VCaP (cell line): Measurements from ENCODE around the gene KIF1A.

Experiments
- H3K27ac ChIP-seq: fragments of 450-650 bp; 2 replicates; pipeline ENCODE4 v1.5.1; 2017
- TF ChIP-seq, protein P1 (sequence below): fragments of 450-650 bp; conservative IDR thresholded peaks from 2 replicates; pipeline ENCODE4 v1.5.1; 2017; ENCODE audit warnings: mild to moderate bottlenecking, moderate library complexity

The KIF1A gene

DNA sequence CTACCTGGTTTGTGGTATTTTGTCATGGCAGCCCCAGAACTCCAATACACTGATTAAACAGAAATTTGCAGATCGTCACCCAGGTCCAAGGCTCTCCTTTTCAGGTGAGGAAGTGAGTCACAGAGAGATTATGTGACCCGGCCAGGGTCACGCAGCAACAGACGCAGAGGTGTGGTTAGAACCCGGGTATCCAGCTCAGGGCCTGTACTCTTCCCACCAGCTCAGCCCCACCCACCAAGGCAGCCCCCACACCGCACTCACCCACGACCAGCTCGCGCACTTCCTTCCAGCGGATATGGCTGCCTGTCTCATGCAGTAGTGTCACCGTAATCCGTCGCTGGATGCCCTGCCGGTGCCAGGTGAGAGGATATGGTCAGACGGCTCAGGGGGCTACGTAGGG, 80.2 kb downstream of the KIF1A start:
- TF ChIP-seq, protein P1, sequence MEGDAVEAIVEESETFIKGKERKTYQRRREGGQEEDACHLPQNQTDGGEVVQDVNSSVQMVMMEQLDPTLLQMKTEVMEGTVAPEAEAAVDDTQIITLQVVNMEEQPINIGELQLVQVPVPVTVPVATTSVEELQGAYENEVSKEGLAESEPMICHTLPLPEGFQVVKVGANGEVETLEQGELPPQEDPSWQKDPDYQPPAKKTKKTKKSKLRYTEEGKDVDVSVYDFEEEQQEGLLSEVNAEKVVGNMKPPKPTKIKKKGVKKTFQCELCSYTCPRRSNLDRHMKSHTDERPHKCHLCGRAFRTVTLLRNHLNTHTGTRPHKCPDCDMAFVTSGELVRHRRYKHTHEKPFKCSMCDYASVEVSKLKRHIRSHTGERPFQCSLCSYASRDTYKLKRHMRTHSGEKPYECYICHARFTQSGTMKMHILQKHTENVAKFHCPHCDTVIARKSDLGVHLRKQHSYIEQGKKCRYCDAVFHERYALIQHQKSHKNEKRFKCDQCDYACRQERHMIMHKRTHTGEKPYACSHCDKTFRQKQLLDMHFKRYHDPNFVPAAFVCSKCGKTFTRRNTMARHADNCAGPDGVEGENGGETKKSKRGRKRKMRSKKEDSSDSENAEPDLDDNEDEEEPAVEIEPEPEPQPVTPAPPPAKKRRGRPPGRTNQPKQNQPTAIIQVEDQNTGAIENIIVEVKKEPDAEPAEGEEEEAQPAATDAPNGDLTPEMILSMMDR: no peak
- H3K27ac ChIP-seq: no peak overlapping the region

DNA sequence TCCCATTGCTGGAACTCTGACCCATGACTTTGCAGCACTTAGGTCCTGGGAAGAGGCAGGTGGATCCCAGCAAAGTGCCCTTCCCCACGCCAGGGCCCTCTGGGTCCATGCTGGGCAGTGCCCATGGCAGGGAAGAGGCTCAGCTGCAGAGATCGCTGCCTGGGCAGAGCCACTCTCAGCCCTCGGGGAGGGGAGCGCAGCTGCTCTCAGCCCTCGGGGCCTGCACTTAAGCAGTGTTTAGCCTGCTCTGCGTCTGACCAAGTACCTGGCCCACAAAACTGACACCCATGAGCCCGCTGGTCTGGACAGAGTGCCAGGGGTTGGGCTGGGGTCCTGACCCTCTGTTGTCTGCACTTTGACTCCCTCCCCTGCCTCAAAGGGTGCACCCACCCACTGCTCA, 82.1 kb downstream of the KIF1A start:
- TF ChIP-seq, protein P1: no peak
- no peak overlapping the region for H3K27ac ChIP-seq

DNA sequence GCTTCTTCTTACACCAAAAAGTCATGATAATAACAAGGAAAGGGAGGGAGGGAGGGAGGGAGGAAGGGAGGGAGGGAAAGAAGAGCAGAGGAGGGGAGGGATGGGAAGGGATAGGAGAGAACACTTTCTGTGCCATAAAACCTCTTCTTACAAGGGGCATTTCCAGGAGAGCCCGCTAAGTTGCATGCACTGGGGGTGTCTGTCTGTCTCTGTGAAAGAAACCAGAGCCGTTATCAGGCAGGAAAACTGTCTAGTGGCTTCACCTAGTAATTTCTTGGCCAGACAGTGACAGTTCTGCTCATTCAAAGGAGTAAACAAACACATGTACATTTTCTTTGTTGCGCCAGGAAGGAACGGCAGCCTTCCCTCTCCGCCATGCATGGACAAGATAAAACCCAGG, 82.5 kb downstream of the KIF1A start:
- TF ChIP-seq, protein P1: no peak
- no peak overlapping the region for H3K27ac ChIP-seq

DNA sequence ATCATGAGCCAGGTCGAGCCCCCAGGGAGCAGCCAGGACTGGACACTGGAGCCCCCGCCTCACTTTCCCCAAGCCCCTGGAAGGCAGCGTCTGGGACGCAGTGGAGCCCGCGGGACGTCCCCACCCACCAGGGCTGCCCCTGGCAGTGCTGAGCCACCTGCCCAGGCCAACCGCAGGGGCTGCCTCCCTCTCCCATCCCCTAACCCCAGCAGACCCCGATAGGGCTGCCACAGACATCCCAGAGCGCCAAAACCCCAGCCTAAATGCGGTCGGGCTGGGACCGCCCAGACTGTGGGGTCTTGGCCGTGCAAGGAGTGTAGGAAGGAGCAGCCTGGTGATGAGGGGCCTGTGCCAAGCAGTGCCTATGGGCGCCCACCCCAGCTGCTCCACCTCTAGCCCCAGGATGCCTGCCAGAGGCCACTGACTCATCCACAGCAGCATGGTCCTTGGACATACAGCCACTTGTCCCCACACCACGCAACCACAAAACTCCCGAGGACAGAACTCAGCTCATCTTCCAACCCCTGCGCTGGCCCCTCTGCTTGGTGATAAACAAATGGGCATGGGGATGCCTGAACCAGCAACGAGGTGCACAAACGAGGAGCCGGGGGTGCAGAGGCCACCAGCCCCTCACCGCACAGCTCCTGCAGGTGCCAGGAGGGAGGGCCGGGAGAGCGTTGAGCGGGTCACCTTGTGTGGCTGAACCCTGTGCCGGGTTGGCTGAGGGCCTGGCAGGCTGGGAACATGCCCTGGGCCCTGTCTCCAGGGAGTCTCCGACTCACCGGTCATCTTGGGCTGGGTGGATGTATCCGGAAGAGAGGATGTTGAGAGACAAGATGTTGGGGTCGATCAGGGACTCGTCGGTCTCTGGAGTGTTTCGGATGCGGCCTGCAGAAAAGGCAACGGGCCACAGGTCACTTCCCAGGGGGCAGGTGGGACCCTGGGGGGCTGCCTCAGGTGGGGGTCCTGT, 83.5 kb downstream of the KIF1A start:
- no peak overlapping the region for H3K27ac ChIP-seq
- TF ChIP-seq, protein P1: no peak

DNA sequence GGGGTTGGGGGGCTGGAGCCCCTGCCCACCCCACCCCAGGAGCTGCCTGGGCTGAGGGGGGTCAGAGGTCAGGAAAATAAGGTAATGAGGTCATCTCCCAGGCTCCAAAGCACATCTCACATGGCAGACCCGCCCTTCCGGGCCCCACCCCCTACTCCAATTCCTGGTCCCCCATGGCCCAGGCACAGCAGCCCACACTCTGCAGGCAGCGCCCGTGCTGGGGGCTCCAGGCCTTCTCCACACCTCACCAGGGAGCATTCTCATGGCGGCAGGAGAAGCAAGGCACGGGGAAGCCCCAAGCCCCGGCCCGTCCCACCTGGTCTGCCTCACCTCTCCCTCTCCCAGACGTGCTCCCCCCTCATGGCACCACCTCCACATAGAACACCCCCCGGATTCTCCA, 84.5 kb downstream of the KIF1A start:
- TF ChIP-seq, protein P1: no peak

DNA sequence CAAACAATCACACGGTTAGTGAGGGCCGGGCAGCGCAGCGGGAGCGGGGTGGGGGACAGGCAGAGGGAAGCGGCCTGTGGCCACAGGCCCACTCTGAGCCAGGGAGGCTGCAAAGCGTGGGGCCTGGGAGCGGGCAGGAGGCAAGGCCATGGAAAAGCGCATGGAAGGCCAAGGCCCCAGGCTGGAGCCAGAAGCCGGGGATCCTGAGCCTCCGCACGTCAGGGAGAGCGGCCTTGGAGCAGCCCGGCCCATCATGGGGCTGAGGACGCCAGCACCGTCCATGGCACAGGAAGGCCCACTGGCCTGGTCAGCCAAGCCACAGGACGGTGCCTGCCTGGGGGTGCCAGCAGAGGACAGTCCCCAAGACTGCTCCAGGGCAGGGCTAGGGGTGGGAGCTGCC, 85.3 kb downstream of the KIF1A start:
- TF ChIP-seq, protein P1: no peak

More for the DNA sequence above, 84.5 kb downstream of the KIF1A start:
- no peak overlapping the region for H3K27ac ChIP-seq

DNA sequence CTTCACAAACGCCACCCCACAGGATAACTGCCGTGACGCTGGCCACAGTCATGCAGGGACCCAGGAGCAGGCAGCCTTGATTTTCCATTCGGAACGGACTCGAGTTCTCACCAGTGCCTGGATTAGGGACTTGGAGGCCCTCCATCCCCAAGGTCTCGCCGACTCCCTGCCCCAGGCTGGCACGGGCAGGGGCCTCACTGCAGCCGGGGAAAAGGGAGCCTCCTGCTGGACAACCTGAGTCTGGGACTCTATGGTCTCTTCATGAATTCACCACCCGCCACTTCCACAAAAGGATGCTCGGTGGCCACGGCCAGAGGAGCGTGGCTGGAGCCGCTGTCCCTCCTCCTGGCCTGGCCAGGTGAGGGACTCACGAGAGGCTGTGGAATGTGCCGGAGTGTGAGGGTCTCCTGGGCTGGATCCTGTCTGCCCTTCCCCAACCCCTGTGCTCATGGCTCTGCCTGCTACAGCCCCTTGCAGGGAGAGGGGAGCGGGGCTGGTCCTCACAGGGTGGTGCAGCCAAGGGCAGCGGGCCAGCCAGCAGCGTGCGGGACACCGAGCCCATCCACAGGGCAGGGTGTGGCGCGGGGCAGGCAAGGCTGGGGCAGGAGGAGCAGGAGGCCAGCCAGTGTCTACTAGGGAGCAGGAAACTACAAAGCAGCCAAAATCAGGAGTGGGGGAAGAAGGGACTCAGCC, 86.1 kb downstream of the KIF1A start:
- TF ChIP-seq, protein P1: no peak
- H3K27ac ChIP-seq: no peak overlapping the region

More for the DNA sequence above, 85.3 kb downstream of the KIF1A start:
- no peak overlapping the region for H3K27ac ChIP-seq
